Measurements from ENCODE around the gene TXLNA.
A peak's percentile ranks its signal among the peaks of the same experiment; 100 is the strongest.

TXLNA gene

DNA sequence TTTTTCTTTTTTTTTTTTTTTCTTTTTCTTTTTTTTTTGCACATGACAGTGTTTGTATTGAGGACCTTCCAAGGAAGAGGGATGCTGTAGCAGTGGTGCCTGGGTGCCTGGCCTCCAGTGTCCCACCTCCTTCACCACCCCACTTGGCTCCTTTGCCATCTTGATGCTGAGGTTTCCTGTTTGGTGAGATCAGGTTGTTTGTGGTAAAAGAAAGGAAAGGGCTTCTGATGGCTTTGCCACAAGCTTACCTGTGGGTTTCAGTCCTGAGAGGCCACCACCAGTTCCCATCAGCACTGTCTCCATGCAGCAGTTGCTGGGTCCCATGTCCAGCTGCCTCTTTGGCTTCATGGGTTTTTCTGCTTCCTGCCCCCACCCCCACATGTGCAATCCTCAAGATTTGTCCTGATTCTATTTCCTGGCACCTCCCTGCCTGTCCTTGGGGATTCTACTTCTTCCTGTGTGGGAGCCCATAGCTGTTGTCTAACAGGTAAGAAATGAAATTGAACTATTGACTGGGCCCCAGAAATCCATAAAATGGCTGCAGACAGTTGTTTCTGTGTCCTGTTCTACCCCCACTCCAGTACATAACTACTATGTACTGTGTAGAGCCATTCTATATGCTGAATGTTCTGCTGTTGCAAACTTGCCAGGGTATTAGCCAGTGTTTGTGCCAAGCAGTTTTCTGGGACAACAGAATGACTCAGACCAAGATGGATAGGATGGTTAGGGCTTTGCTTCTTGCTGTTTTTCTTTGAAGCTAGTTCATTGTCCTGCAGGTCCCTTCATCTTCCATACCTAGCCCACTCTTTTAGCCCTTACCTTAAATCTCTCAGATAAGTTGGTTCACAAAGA, 16.7 kb downstream of the TXLNA start:
- TF ChIP-seq, protein P1, sequence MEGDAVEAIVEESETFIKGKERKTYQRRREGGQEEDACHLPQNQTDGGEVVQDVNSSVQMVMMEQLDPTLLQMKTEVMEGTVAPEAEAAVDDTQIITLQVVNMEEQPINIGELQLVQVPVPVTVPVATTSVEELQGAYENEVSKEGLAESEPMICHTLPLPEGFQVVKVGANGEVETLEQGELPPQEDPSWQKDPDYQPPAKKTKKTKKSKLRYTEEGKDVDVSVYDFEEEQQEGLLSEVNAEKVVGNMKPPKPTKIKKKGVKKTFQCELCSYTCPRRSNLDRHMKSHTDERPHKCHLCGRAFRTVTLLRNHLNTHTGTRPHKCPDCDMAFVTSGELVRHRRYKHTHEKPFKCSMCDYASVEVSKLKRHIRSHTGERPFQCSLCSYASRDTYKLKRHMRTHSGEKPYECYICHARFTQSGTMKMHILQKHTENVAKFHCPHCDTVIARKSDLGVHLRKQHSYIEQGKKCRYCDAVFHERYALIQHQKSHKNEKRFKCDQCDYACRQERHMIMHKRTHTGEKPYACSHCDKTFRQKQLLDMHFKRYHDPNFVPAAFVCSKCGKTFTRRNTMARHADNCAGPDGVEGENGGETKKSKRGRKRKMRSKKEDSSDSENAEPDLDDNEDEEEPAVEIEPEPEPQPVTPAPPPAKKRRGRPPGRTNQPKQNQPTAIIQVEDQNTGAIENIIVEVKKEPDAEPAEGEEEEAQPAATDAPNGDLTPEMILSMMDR (IDR thresholded peaks at IDR 0.05; ENCODE audit: low read depth, low read length) = no peak
- peak in 1 of 2 donors; percentile 53 for DNase-seq (ENCODE audit: low read depth in 2 of 2)
- H3K4me3 ChIP-seq (replicated peaks in 1 of 2; ENCODE audit: low read depth in 2 of 2, low read length in 2 of 2) = no peak overlapping the region

DNA sequence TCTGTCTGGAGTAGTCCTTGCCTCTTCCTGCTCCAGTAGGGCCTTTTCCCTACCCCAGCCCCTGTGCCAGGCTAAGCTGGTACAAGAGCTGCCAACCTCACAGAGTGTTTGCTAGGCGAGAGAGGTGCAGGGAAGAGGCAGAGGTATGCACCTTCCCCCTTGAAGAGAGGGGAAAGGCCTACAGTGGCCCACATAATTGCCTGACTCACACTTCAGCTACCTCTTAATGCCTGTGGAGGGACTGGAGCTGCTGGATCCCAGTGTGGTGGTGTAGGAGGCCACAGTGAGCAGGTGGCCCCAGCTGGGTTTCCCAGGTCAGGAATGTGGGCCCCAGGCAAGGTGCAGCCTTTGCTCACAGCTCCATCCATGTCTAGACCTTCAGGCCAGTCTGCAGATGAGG, 17.6 kb downstream of the TXLNA start:
- TF ChIP-seq, protein P1 (IDR thresholded peaks at IDR 0.05; ENCODE audit: low read depth, low read length) = no peak
- DNase-seq (ENCODE audit: low read depth in 2 of 2) = no peak
- no peak overlapping the region for H3K4me3 ChIP-seq (replicated peaks in 1 of 2; ENCODE audit: low read depth in 2 of 2, low read length in 2 of 2)

DNA sequence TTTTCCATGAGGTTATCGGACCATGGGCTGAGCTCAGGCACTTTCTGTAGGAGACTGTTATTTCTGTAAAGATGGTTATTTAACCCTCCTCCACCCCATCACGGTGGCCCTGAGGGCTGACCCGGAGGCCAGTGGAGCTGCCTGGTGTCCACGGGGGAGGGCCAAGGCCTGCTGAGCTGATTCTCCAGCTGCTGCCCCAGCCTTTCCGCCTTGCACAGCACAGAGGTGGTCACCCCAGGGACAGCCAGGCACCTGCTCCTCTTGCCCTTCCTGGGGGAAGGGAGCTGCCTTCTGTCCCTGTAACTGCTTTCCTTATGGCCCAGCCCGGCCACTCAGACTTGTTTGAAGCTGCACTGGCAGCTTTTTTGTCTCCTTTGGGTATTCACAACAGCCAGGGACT, 18.4 kb downstream of the TXLNA start:
- H3K4me3 ChIP-seq (replicated peaks in 1 of 2; ENCODE audit: low read depth in 2 of 2, low read length in 2 of 2) = no peak overlapping the region
- no peak for DNase-seq (ENCODE audit: low read depth in 2 of 2)
- TF ChIP-seq, protein P1 (IDR thresholded peaks at IDR 0.05; ENCODE audit: low read depth, low read length) = no peak

DNA sequence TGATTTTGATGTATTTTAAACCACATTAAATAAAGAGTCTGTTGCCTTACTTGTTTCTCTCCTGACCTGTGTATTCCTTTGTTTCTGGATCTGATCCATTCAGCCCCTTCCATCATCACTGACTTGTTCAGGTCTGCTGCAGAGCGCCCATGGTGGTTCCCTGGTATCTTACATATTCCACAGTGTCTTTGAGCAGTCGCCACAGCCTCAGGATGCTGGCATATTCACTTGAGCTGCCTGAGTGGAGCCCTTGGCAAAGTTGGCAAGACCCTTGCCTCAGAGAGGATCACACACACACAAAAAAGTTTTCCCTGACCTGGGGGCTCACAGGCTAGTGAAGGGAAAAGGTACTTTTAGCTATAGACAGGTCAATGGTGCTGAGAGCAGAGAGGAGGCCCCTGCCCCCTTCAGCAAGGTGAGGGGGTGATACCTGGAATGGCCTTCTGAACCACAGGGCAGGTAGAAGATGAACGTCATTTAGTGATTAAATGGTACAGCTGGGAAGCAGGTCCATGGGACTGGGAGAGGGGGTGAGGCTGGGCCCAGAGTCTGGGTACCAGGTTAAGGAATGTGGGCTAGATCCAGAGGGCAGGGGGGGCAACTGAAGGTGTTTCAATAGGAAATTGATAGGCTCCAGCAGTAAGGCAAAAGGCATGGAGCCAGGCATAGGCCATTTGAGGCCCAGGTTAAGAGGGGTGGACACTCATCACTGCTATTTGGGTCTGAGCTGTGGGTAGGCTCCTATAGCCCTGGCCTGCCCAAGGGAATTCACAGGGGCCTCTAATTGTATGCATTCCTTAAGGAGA, 19.0 kb downstream of the TXLNA start:
- DNase-seq (ENCODE audit: low read depth in 2 of 2) = no peak
- H3K4me3 ChIP-seq (replicated peaks in 1 of 2; ENCODE audit: low read depth in 2 of 2, low read length in 2 of 2) = no peak overlapping the region
- TF ChIP-seq, protein P1 (IDR thresholded peaks at IDR 0.05; ENCODE audit: low read depth, low read length) = no peak

DNA sequence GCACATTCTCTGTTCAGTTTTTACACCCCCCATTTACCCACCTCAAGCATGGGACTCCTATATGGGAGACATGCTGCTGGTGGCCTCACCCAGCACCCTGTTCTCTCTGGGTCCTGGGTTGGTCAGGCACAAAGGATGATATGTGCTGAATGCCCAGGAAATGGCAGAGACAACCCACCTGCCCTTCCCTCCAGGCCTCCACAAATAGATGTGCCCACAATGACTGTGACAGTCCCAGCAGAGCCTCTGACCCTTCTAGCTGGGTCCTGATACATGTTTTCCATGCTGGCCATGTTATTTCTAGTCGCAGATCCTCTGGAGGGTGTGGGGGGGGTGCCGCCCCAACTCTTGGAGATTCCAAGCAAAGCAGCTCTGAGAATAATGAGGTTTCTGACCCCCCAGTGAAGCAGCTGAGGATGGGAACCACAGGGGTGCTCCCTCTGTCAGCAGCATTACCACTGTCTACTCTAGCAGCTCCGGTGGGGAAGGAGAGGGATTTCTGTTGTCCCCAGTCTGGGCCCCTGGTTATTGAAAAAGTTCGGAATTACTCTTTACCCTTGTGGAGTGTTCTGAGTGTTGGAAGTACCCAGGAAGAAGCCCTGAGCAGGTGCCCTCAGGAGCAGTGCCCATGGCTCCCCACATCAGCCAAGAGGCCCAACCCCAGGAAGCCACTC, 19.7 kb downstream of the TXLNA start:
- DNase-seq (ENCODE audit: low read depth in 2 of 2) = no peak
- TF ChIP-seq, protein P1 (IDR thresholded peaks at IDR 0.05; ENCODE audit: low read depth, low read length) = no peak
- no peak overlapping the region for H3K4me3 ChIP-seq (replicated peaks in 1 of 2; ENCODE audit: low read depth in 2 of 2, low read length in 2 of 2)

DNA sequence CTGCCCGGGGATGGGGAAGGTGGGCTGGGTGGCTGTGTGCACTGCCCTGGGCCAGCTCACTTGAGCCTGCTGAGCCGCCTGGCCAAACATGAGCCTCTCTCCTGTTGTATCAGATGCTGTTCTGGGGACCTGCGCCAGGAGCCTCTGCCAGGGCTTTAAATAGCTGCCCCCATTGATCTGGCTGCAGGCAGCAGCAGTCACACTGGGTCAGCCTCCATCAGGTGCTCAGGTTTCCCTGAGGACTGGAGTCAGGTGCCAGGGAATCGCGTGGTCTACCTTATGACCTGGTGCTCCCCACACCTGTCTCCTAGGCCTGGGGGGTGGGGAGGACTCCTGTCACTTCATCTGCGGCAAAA, 20.2 kb downstream of the TXLNA start:
- TF ChIP-seq, protein P1 (IDR thresholded peaks at IDR 0.05; ENCODE audit: low read depth, low read length) = no peak
- peak overlapping the region in 1 of 2 donors; percentile 77 for H3K4me3 ChIP-seq (replicated peaks in 1 of 2; ENCODE audit: low read depth in 2 of 2, low read length in 2 of 2)
- peak in 1 of 2 donors; percentile 29 for DNase-seq (ENCODE audit: low read depth in 2 of 2)

Measured in cardiac fibroblast (primary cell).